ENCODE data around the gene TRAK2.

DNA sequence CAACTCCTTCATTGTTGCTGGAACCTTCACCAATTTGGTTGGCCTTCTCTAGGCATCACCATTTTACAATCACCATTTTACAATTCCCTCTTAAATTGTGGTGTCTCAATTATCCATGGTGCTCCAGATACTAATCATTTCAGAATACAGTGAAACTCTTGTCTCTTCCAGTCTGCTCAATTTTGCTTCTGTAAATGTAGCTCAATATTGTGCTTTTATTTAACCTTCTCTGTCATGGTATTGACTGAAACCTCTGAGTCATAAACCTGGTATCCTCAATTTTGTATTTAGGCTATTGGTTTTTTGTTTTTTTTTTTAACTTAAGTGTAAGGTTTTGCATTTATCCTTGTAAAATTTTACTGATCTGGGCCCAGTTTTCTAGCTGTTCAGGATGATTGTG is 16.4 kb upstream of the TRAK2 start:
- TF ChIP-seq, protein P1, sequence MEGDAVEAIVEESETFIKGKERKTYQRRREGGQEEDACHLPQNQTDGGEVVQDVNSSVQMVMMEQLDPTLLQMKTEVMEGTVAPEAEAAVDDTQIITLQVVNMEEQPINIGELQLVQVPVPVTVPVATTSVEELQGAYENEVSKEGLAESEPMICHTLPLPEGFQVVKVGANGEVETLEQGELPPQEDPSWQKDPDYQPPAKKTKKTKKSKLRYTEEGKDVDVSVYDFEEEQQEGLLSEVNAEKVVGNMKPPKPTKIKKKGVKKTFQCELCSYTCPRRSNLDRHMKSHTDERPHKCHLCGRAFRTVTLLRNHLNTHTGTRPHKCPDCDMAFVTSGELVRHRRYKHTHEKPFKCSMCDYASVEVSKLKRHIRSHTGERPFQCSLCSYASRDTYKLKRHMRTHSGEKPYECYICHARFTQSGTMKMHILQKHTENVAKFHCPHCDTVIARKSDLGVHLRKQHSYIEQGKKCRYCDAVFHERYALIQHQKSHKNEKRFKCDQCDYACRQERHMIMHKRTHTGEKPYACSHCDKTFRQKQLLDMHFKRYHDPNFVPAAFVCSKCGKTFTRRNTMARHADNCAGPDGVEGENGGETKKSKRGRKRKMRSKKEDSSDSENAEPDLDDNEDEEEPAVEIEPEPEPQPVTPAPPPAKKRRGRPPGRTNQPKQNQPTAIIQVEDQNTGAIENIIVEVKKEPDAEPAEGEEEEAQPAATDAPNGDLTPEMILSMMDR (IDR thresholded peaks at IDR 0.05; ENCODE audit: extremely low read depth in 1 of 2, insufficient read depth in 1 of 2, low read depth in 1 of 2, low read length in 2 of 2), result no peak
- no peak for TF ChIP-seq POLR2AphosphoS5 (IDR thresholded peaks at IDR 0.05; ENCODE audit: insufficient read depth, low read depth, low read length)

Data from endothelial cell of umbilical vein (primary cell).